Testis (tissue), 2 donors: ENCODE results near the gene TAAR1.

Source experiments
- POLR2A ChIP-seq: fragments of 450-650 bp; IDR thresholded peaks from one replicate; pipeline ENCODE4 v1.6.1; 2017; ENCODE audit warnings: antibody characterized with exemption, mild to moderate bottlenecking, moderate library complexity
- TF ChIP-seq, protein P1 (sequence below), 3 experiments: fragments of 450-650 bp in 2 of 3; fragments of 200-600 bp in 1 of 3; sonication (generic) in 1 of 3; IDR thresholded peaks; one replicate each; pipeline ENCODE4 v1.5.1; 2016 to 2019; ENCODE audit warnings: antibody characterized with exemption in 3 of 3, mild to moderate bottlenecking in 2 of 3, moderate library complexity in 1 of 3

- TF ChIP-seq, protein P1, sequence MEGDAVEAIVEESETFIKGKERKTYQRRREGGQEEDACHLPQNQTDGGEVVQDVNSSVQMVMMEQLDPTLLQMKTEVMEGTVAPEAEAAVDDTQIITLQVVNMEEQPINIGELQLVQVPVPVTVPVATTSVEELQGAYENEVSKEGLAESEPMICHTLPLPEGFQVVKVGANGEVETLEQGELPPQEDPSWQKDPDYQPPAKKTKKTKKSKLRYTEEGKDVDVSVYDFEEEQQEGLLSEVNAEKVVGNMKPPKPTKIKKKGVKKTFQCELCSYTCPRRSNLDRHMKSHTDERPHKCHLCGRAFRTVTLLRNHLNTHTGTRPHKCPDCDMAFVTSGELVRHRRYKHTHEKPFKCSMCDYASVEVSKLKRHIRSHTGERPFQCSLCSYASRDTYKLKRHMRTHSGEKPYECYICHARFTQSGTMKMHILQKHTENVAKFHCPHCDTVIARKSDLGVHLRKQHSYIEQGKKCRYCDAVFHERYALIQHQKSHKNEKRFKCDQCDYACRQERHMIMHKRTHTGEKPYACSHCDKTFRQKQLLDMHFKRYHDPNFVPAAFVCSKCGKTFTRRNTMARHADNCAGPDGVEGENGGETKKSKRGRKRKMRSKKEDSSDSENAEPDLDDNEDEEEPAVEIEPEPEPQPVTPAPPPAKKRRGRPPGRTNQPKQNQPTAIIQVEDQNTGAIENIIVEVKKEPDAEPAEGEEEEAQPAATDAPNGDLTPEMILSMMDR (IDR thresholded peaks at IDR 0.05), result no peak
- TF ChIP-seq POLR2A, result no peak
Observed at GRCh38 chr6:132648356-132648755, 10.6 kb downstream of the TAAR1 start.
